Measurements from ENCODE around the gene FBXO33.

DNA sequence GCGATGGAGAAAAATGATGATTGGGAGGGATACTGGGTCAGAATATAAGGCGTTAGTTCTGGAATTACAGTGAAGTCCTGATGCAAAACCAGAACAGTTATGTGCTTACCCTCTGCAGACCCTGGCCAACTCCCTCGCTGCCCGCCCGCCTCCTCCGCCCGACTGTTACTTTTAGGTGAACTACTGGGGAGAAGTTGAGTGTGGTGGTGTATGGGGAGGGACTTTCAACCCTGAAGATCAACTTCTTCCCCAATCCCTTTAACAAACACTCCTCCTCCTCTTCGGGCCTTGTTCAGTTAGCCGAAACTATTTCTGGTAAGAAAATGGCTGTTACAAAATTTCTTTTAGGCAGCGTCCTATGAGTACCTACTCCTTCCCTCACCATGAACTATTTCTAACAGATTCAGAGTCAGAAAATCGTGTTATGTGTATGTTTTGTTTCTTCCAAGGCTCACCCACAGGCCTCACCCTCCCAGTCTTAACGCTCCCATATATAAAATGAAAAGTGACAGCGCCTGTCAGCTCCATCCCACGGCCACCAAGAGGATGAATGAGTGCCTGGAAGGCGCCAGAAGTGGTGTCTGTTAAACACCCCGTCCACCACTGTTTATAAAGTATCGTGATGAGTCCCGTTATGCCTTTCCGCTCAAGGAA, 1.3 kb downstream of the FBXO33 start:
- TF ChIP-seq, protein P1, sequence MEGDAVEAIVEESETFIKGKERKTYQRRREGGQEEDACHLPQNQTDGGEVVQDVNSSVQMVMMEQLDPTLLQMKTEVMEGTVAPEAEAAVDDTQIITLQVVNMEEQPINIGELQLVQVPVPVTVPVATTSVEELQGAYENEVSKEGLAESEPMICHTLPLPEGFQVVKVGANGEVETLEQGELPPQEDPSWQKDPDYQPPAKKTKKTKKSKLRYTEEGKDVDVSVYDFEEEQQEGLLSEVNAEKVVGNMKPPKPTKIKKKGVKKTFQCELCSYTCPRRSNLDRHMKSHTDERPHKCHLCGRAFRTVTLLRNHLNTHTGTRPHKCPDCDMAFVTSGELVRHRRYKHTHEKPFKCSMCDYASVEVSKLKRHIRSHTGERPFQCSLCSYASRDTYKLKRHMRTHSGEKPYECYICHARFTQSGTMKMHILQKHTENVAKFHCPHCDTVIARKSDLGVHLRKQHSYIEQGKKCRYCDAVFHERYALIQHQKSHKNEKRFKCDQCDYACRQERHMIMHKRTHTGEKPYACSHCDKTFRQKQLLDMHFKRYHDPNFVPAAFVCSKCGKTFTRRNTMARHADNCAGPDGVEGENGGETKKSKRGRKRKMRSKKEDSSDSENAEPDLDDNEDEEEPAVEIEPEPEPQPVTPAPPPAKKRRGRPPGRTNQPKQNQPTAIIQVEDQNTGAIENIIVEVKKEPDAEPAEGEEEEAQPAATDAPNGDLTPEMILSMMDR (IDR thresholded peaks at IDR 0.05): no peak
- TF ChIP-seq POLR2A (IDR thresholded peaks at IDR 0.05; ENCODE audit: low read depth) (no peak), EP300 (IDR thresholded peaks at IDR 0.05) (no peak)
